Activated CD4-positive, alpha-beta T cell treated with anti-CD3 and anti-CD28 coated beads, Interleukin-2, amount 10 ng/mL, durations not matched to agents 7 days and 5 days (primary cell): ENCODE measurements around the gene CCDC121. TPM values are rescaled to one million over a fixed set of nuclear protein-coding genes. Genes with fewer than 3 reads are reported as not detected.
"Not testable (repeated sequence)": the region's sequence is repeated elsewhere in the genome, so short reads cannot be mapped to it uniquely, and the experiment has no call there.

Source experiments
- CTCF ChIA-PET: fragments of 350-600 bp; sonication (Branson Sonifier 250); formaldehyde crosslinking; loops from one replicate; lab custom pipeline; 2021; ENCODE audit warnings: antibody characterized with exemption; lab: Charles Lee
- POLR2A ChIA-PET: fragments of 350-600 bp; sonication (Branson Sonifier 250); formaldehyde crosslinking; loops from one replicate; lab custom pipeline; 2021; ENCODE audit warnings: antibody characterized with exemption; lab: Charles Lee
- DNase-seq: peaks from one replicate; pipeline ENCODE4 v3.0.0-alpha.2; 2020
- H3K27ac Mint-ChIP-seq: one replicate; pipeline ENCODE4 v1.8.0; 2021; ENCODE audit warnings: mild to moderate bottlenecking, moderate library complexity, mixed read lengths
- H3K27me3 Mint-ChIP-seq: one replicate; pipeline ENCODE4 v1.8.0; 2021; ENCODE audit warnings: mixed read lengths
- H3K36me3 Mint-ChIP-seq: one replicate; pipeline ENCODE4 v1.8.0; 2021; ENCODE audit warnings: low read depth, mixed read lengths
- H3K4me1 Mint-ChIP-seq: one replicate; pipeline ENCODE4 v1.8.0; 2021; ENCODE audit warnings: mixed read lengths
- H3K4me3 Mint-ChIP-seq: one replicate; pipeline ENCODE4 v1.8.0; 2021; ENCODE audit warnings: mild to moderate bottlenecking, moderate library complexity, mixed read lengths
- H3K9me3 Mint-ChIP-seq: one replicate; pipeline ENCODE4 v1.8.0; 2021; ENCODE audit warnings: mixed read lengths
- total RNA-seq, 2 experiments: library from RNA; stranded (reverse); gene quantifications; one replicate each; pipeline ENCODE4 v1.2.3, GENCODE V29; 2021

Gene CCDC121
- total RNA-seq, 2 experiments from 2014 or later = 1.00 to 1.2 TPM

- no peak overlapping the region for H3K27ac Mint-ChIP-seq
- no peaks in the 10 kb centered on the region for H3K27me3 Mint-ChIP-seq
- peaks cover 18% of the 10 kb centered on the region for H3K4me1 Mint-ChIP-seq
- no peak overlapping the region for H3K4me3 Mint-ChIP-seq
- DNase-seq = no peak
- ChIA-PET POLR2A (interaction anchor here (0.6 kb wide), 1 partner anchor 773 kb away, joined by 9 read pairs; no protein-coding TSS in a partner anchor), CTCF (interaction anchor here (0.6 to 1.7 kb wide), 7 partner anchors 11 to 363 kb away, joined by 3 to 6 read pairs (median 5); no protein-coding TSS in a partner anchor)
- H3K9me3 Mint-ChIP-seq = no peaks in the 10 kb centered on the region
- peaks cover 37% of the 10 kb centered on the region for H3K36me3 Mint-ChIP-seq
These were observed 647 bp downstream of the CCDC121 start for GRCh38 chr2:27627963-27628766.

GRCh38 chr2:27626921-27627320 is 1.9 kb downstream of the CCDC121 start:
- H3K4me1 Mint-ChIP-seq = peaks cover 12% of the 10 kb centered on the region
- CTCF ChIA-PET = interaction anchor here (0.8 to 1.5 kb wide), 3 partner anchors 13 to 56 kb away, joined by 3 to 5 read pairs (median 4); no protein-coding TSS in a partner anchor
- POLR2A ChIA-PET, H3K27ac Mint-ChIP-seq, H3K9me3 Mint-ChIP-seq, DNase-seq, H3K27me3 Mint-ChIP-seq, H3K4me3 Mint-ChIP-seq: not testable (repeated sequence)
- H3K36me3 Mint-ChIP-seq = peaks cover 41% of the 10 kb centered on the region

GRCh38 chr2:27626323-27626722 is 2.5 kb downstream of the CCDC121 start:
- H3K27ac Mint-ChIP-seq, H3K4me1 Mint-ChIP-seq, H3K4me3 Mint-ChIP-seq, H3K27me3 Mint-ChIP-seq, H3K9me3 Mint-ChIP-seq, DNase-seq, POLR2A ChIA-PET: not testable (repeated sequence)
- CTCF ChIA-PET = interaction anchor here (0.8 to 1.1 kb wide), 2 partner anchors 12 to 57 kb away, joined by 3 to 4 read pairs; no protein-coding TSS in a partner anchor
- peaks cover 41% of the 10 kb centered on the region for H3K36me3 Mint-ChIP-seq

GRCh38 chr2:27624943-27625342 is 3.9 kb downstream of the CCDC121 start:
- Mint-ChIP-seq H3K4me3 (no peak overlapping the region), H3K36me3 (peaks cover 40% of the 10 kb centered on the region), H3K9me3 (no peaks in the 10 kb centered on the region), H3K27ac (no peak overlapping the region), H3K4me1 (no peaks in the 10 kb centered on the region), H3K27me3 (no peaks in the 10 kb centered on the region)
- POLR2A ChIA-PET = no interaction called here
- CTCF ChIA-PET = no interaction called here
- DNase-seq = no peak

GRCh38 chr2:27622921-27623384 is 5.9 kb downstream of the CCDC121 start:
- Mint-ChIP-seq H3K27me3 (no peaks in the 10 kb centered on the region), H3K4me3 (no peak overlapping the region), H3K4me1 (no peaks in the 10 kb centered on the region), H3K27ac (no peak overlapping the region), H3K36me3 (peaks cover 53% of the 10 kb centered on the region), H3K9me3 (no peaks in the 10 kb centered on the region)
- DNase-seq = no peak
- ChIA-PET CTCF (no interaction called here), POLR2A (no interaction called here)

- no peaks in the 10 kb centered on the region for H3K4me1 Mint-ChIP-seq
- ChIA-PET POLR2A (no interaction called here), CTCF (interaction anchor here (2.3 kb wide), 1 partner anchor 62 kb away, joined by 11 read pairs; no protein-coding TSS in a partner anchor)
- H3K9me3 Mint-ChIP-seq = no peaks in the 10 kb centered on the region
- no peak for DNase-seq
- no peak overlapping the region for H3K27ac Mint-ChIP-seq
- no peaks in the 10 kb centered on the region for H3K27me3 Mint-ChIP-seq
- H3K36me3 Mint-ChIP-seq = peaks cover 62% of the 10 kb centered on the region
- H3K4me3 Mint-ChIP-seq = no peak overlapping the region
These were observed 7.3 kb downstream of the CCDC121 start for GRCh38 chr2:27621524-27621923.

DNA sequence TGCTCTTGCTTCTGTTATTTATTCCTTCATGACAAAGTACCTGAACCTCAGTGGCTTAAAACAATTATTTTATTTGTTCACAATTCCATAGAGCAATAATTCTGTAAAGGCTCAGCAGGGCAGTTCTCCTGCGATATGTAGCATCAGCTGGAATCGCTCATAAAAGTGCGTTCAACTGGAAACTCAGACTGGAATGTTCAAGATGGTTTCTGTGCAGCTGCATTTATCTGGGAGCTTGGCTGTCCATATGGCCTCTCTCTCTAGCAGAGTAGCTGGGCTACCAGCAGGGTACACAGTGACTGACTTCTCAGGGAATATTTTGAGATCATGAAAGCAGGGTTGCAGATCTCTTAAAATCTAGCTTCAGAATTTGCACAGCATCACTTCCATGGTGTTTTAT is 13.5 kb downstream of the CCDC121 start:
- H3K4me1 Mint-ChIP-seq = no peaks in the 10 kb centered on the region
- H3K9me3 Mint-ChIP-seq = no peaks in the 10 kb centered on the region
- H3K27me3 Mint-ChIP-seq = no peaks in the 10 kb centered on the region
- no peak overlapping the region for H3K27ac Mint-ChIP-seq
- ChIA-PET POLR2A (no interaction called here), CTCF (no interaction called here)
- DNase-seq = no peak
- H3K4me3 Mint-ChIP-seq = no peak overlapping the region
- peaks cover 55% of the 10 kb centered on the region for H3K36me3 Mint-ChIP-seq

GRCh38 chr2:27613985-27614384 is 14.8 kb downstream of the CCDC121 start:
- no peaks in the 10 kb centered on the region for H3K4me1 Mint-ChIP-seq
- no peak for DNase-seq
- no peak overlapping the region for H3K4me3 Mint-ChIP-seq
- ChIA-PET CTCF (interaction anchor here (0.7 to 1.5 kb wide), 2 partner anchors 12 to 14 kb away, joined by 3 to 5 read pairs; no protein-coding TSS in a partner anchor), POLR2A (no interaction called here)
- no peak overlapping the region for H3K27ac Mint-ChIP-seq
- peaks cover 50% of the 10 kb centered on the region for H3K36me3 Mint-ChIP-seq
- no peaks in the 10 kb centered on the region for H3K9me3 Mint-ChIP-seq
- no peaks in the 10 kb centered on the region for H3K27me3 Mint-ChIP-seq

- no peaks in the 10 kb centered on the region for H3K9me3 Mint-ChIP-seq
- H3K4me3 Mint-ChIP-seq = no peak overlapping the region
- CTCF ChIA-PET = no interaction called here
- H3K4me1 Mint-ChIP-seq = no peaks in the 10 kb centered on the region
- no peaks in the 10 kb centered on the region for H3K27me3 Mint-ChIP-seq
- peaks cover 53% of the 10 kb centered on the region for H3K36me3 Mint-ChIP-seq
- DNase-seq = no peak
- POLR2A ChIA-PET = no interaction called here
- no peak overlapping the region for H3K27ac Mint-ChIP-seq
These were observed 22.2 kb downstream of the CCDC121 start for GRCh38 chr2:27606611-27607010.

DNA sequence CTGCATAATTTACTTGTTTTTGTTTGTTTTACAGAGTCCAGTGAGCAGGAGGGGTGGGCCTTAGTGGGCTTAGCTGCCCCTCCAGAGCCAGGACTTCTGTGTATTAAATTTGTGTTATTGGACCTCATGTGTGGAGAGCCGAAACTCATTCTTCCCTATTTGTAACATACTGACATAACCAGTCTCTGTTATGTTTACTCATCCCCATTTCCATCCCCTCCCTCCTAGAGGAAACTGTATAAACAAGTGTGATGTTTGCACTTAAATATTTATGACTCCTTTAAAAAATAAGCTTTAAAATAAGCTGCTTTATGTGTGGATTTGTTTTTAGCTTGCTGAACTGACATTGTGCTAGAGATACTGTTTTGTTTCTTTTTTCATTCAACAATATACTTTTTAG is 32.2 kb downstream of the CCDC121 start:
- CTCF ChIA-PET = interaction anchor here (1.0 to 1.3 kb wide), 3 partner anchors 11 to 22 kb away, joined by 3 to 4 read pairs (median 4); no protein-coding TSS in a partner anchor
- no peak overlapping the region for H3K27ac Mint-ChIP-seq
- peaks cover 63% of the 10 kb centered on the region for H3K36me3 Mint-ChIP-seq
- no peak for DNase-seq
- H3K9me3 Mint-ChIP-seq = peaks cover 18% of the 10 kb centered on the region
- H3K27me3 Mint-ChIP-seq = no peaks in the 10 kb centered on the region
- H3K4me1 Mint-ChIP-seq = peaks cover 32% of the 10 kb centered on the region
- no peak overlapping the region for H3K4me3 Mint-ChIP-seq
- POLR2A ChIA-PET = interaction anchor here (0.7 kb wide), 1 partner anchor 11 kb away, joined by 3 read pairs; no protein-coding TSS in a partner anchor

DNA sequence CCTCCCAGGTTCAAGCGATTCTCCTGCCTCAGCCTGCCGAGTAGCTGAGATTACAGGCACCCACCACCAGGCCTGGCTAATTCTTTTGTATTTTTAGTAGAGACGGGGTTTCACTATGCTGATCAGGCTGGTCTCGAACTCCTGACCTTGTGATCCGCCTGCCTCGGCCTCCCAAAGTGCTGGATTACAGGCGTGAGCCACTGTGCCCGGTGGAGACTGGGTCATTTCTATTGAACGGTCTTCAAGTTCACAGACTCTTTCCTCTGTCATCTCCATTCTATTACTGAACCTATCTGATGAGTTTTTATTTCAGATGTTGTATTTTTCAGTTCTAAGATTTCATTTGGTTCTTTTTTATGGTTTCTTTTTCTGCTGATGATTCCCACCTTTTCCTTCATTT is 33.4 kb downstream of the CCDC121 start:
- DNase-seq, H3K4me3 Mint-ChIP-seq, H3K27me3 Mint-ChIP-seq, POLR2A ChIA-PET: not testable (repeated sequence)
- Mint-ChIP-seq H3K36me3 (peaks cover 62% of the 10 kb centered on the region), H3K9me3 (peaks cover 23% of the 10 kb centered on the region), H3K4me1 (peaks cover 34% of the 10 kb centered on the region), H3K27ac (peak overlapping the region; percentile 50)
- CTCF ChIA-PET = interaction anchor here (0.6 kb wide), 1 partner anchor 1194 kb away, joined by 3 read pairs; no protein-coding TSS in a partner anchor

- DNase-seq, CTCF ChIA-PET, H3K27me3 Mint-ChIP-seq, H3K4me3 Mint-ChIP-seq, POLR2A ChIA-PET, H3K27ac Mint-ChIP-seq: not testable (repeated sequence)
- H3K36me3 Mint-ChIP-seq = peaks cover 61% of the 10 kb centered on the region
- peaks cover 34% of the 10 kb centered on the region for H3K9me3 Mint-ChIP-seq
- peaks cover 31% of the 10 kb centered on the region for H3K4me1 Mint-ChIP-seq
These were observed 34.6 kb downstream of the CCDC121 start for GRCh38 chr2:27594020-27594703.
